Measurements from ENCODE around the gene NIBAN1. TPM values are rescaled to one million over a fixed set of nuclear protein-coding genes. Genes with fewer than 3 reads are reported as not detected.

The NIBAN1 gene
- total RNA-seq, 1 experiment from 2014 or later: 5.9 TPM

DNA sequence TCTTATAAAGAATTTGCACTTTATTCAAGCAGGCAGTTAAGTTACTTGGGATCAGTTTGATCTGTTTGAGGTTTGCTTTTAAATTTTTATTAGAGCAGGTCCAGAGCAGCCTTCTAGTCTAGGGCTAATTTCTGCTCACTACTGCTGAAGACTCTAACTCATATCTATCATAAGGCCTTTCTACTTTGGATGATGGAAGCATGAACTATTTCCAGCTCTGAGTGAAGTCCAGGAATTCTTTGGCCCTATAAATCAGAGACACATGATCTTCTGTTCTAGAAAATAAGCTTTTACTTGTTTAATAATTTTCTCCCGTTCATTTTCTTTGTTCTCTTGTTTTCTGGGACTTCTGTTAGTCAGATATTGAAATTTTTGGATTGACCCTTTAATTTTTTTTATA lies 14.7 kb downstream of the NIBAN1 start:
- Histone ChIP-seq H2AFZ (ENCODE audit: low read length) (no peak overlapping the region), H4K8ac (replicated peaks; ENCODE audit: insufficient read length, low read depth, low read length) (no peak overlapping the region), H3K27me3 (ENCODE audit: insufficient read depth, low read length) (no peaks in the 10 kb centered on the region), H4K91ac (ENCODE audit: insufficient read length, low read depth, low read length) (no peak overlapping the region), H3K14ac (ENCODE audit: insufficient read depth, low read length) (no peak overlapping the region), H3T11ph (ENCODE audit: low read length) (no peak overlapping the region), H3K18ac (ENCODE audit: insufficient read length, low read depth, low read length) (no peak overlapping the region), H2BK5ac (ENCODE audit: insufficient read length, low read length) (no peak overlapping the region), H2BK15ac (ENCODE audit: low read depth, low read length) (no peak overlapping the region), H4K20me1 (ENCODE audit: control insufficient read depth, insufficient read depth, insufficient read length) (no peaks in the 10 kb centered on the region), H4K5ac (ENCODE audit: insufficient read length, low read depth, low read length) (no peak overlapping the region), H3K23ac (ENCODE audit: insufficient read length, low read depth, low read length) (no peak overlapping the region), H2BK20ac (ENCODE audit: low read depth, low read length, poor library complexity, severe bottlenecking) (no peak overlapping the region), H3K56ac (ENCODE audit: insufficient read length, low read depth, low read length) (no peak overlapping the region), H2AK5ac (ENCODE audit: insufficient read length, low read length) (no peak overlapping the region), H3K23me2 (ENCODE audit: insufficient read length, low read depth, low read length, poor library complexity, severe bottlenecking) (no peaks in the 10 kb centered on the region), H3K27ac (ENCODE audit: insufficient read length, low read depth, low read length) (no peak overlapping the region), H3K9ac (ENCODE audit: extremely low read depth, insufficient read length, low read length) (no peak overlapping the region), H3K79me1 (ENCODE audit: insufficient read depth, low read depth, low read length, poor library complexity, severe bottlenecking) (no peaks in the 10 kb centered on the region), H3K9me3 (ENCODE audit: control insufficient read depth, low read depth, low read length) (no peaks in the 10 kb centered on the region), H2BK120ac (ENCODE audit: low read depth, low read length, poor library complexity, severe bottlenecking) (no peak overlapping the region), H3K4me2 (ENCODE audit: insufficient read depth, insufficient read length, low read length) (no peak overlapping the region), H3K4me1 (ENCODE audit: insufficient read depth, low read length) (no peaks in the 10 kb centered on the region), H3K79me2 (ENCODE audit: insufficient read depth, low read length) (no peaks in the 10 kb centered on the region), H2BK12ac (ENCODE audit: insufficient read length, low read depth, low read length) (no peak overlapping the region), H3K4ac (ENCODE audit: low read depth, low read length) (no peak overlapping the region)
- Mint-ChIP-seq H3K36me3 (ENCODE audit: insufficient read depth in 1 of 3, low read depth in 3 of 3) (no peaks in the 10 kb centered on the region; a peak in 3 of 7 replicates), H3K4me1 (no peaks in the 10 kb centered on the region), H3K27ac (no peak overlapping the region; a peak in 1 of 7 replicates), H3K9me3 (no peaks in the 10 kb centered on the region), H3K27me3 (ENCODE audit: low read depth) (no peaks in the 10 kb centered on the region), H3K4me3 (no peak overlapping the region)
- no CpG with 5 or more reads among the region's 1 CpG for WGBS (ENCODE audit: extremely low coverage, insufficient read length, low lambda C conversion rate)
- TF ChIP-seq, protein P1, sequence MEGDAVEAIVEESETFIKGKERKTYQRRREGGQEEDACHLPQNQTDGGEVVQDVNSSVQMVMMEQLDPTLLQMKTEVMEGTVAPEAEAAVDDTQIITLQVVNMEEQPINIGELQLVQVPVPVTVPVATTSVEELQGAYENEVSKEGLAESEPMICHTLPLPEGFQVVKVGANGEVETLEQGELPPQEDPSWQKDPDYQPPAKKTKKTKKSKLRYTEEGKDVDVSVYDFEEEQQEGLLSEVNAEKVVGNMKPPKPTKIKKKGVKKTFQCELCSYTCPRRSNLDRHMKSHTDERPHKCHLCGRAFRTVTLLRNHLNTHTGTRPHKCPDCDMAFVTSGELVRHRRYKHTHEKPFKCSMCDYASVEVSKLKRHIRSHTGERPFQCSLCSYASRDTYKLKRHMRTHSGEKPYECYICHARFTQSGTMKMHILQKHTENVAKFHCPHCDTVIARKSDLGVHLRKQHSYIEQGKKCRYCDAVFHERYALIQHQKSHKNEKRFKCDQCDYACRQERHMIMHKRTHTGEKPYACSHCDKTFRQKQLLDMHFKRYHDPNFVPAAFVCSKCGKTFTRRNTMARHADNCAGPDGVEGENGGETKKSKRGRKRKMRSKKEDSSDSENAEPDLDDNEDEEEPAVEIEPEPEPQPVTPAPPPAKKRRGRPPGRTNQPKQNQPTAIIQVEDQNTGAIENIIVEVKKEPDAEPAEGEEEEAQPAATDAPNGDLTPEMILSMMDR (conservative IDR thresholded peaks at IDR 0.05): no peak
- DNase-seq: no peak

Measured in H9 (cell line).